GM23338 (cell line): Measurements from ENCODE around the gene DEPDC5. TPM values are rescaled to one million over a fixed set of nuclear protein-coding genes. Genes with fewer than 3 reads are reported as not detected.

Source experiments
- ATAC-seq: fragments of 200-7000 bp; cut with Tn5 transposase; 3 replicates; pipeline ENCODE4 v1.9.1; 2020
- DNase-seq: peaks from one replicate; pipeline ENCODE4 v3.0.0-alpha.2; 2015; ENCODE audit warnings: low spot score
- H2AFZ ChIP-seq: fragments of 200-600 bp; sonication (generic); 2 replicates; pipeline ENCODE4 v1.8.0; 2016; ENCODE audit warnings: antibody characterized with exemption, mild to moderate bottlenecking, moderate library complexity
- H3F3A ChIP-seq: fragments of 200-600 bp; sonication (generic); replicated peaks from 2 replicates; pipeline ENCODE4 v1.8.0; 2017; ENCODE audit warnings: antibody characterized with exemption, mixed run types, low read depth
- H3K27ac ChIP-seq: fragments of 200-600 bp; sonication (generic); 2 replicates; pipeline ENCODE4 v1.6.1; 2016; ENCODE audit warnings: low read depth
- H3K27me3 ChIP-seq: fragments of 200-600 bp; sonication (generic); 2 replicates; pipeline ENCODE4 v1.8.0; 2016; ENCODE audit warnings: mild to moderate bottlenecking, mixed run types, moderate library complexity; ENCODE audit not compliant: insufficient read depth
- H3K36me3 ChIP-seq: fragments of 200-600 bp; sonication (generic); 2 replicates; pipeline ENCODE4 v1.8.0; 2016; ENCODE audit warnings: mild to moderate bottlenecking; ENCODE audit not compliant: insufficient read depth
- H3K4me1 ChIP-seq: fragments of 200-600 bp; sonication (generic); 2 replicates; pipeline ENCODE4 v1.8.0; 2016; ENCODE audit warnings: mild to moderate bottlenecking, moderate library complexity; ENCODE audit not compliant: insufficient read depth
- H3K4me2 ChIP-seq: fragments of 200-600 bp; sonication (generic); 2 replicates; pipeline ENCODE4 v1.7.1; 2017; ENCODE audit warnings: mixed run types
- H3K4me3 ChIP-seq: fragments of 200-600 bp; sonication (generic); 2 replicates; pipeline ENCODE4 v1.6.1; 2016; ENCODE audit warnings: mixed run types
- H3K79me2 ChIP-seq: fragments of 200-600 bp; sonication (generic); replicated peaks from 2 replicates; pipeline ENCODE4 v1.8.0; 2017; ENCODE audit warnings: mild to moderate bottlenecking; ENCODE audit not compliant: insufficient read depth
- H3K9me2 ChIP-seq: fragments of 200-600 bp; sonication (generic); 2 replicates; pipeline ENCODE4 v1.8.0; 2017; ENCODE audit not compliant: insufficient read depth
- H4K20me1 ChIP-seq: fragments of 200-600 bp; sonication (generic); replicated peaks from 2 replicates; pipeline ENCODE4 v1.8.0; 2017; ENCODE audit warnings: mild to moderate bottlenecking; ENCODE audit not compliant: insufficient read depth
- H3K27ac Mint-ChIP-seq: 2 replicates; pipeline ENCODE4 v1.8.0; 2020; ENCODE audit warnings: inconsistent platforms, mild to moderate bottlenecking, moderate library complexity, mixed read lengths
- H3K27me3 Mint-ChIP-seq: 3 replicates; pipeline ENCODE4 v1.8.0; 2022; ENCODE audit warnings: low read depth, mild to moderate bottlenecking, moderate library complexity, mixed read lengths, inconsistent platforms; ENCODE audit not compliant: insufficient read depth, poor library complexity
- H3K36me3 Mint-ChIP-seq: 3 replicates; pipeline ENCODE4 v1.8.0; 2021; ENCODE audit warnings: low read depth, mild to moderate bottlenecking, inconsistent platforms, moderate library complexity, mixed read lengths
- H3K4me1 Mint-ChIP-seq: 3 replicates; pipeline ENCODE4 v1.8.0; 2020; ENCODE audit warnings: mild to moderate bottlenecking, inconsistent platforms, mixed read lengths
- H3K4me3 Mint-ChIP-seq: 3 replicates; pipeline ENCODE4 v1.8.0; 2021; ENCODE audit warnings: moderate library complexity, mild to moderate bottlenecking, inconsistent platforms, mixed read lengths
- H3K9me3 Mint-ChIP-seq: 3 replicates; pipeline ENCODE4 v1.8.0; 2020; ENCODE audit warnings: moderate library complexity, mild to moderate bottlenecking, inconsistent platforms, mixed read lengths
- CREB1 ChIP-seq: fragments of 250-450 bp; sonication (Bioruptor Pico); IDR thresholded peaks from 2 replicates; pipeline ENCODE4 v1.5.0; 2020; ENCODE audit warnings: low read depth, mild to moderate bottlenecking, moderate library complexity
- EZH2 ChIP-seq: fragments of 200-600 bp; sonication (generic); IDR thresholded peaks from one replicate; pipeline ENCODE4 v1.8.0; 2017; ENCODE audit warnings: antibody characterized with exemption, mild to moderate bottlenecking, low read depth; ENCODE audit not compliant: unreplicated experiment
- EZH2phosphoT487 ChIP-seq: fragments of 200-600 bp; sonication (generic); IDR thresholded peaks from one replicate; pipeline ENCODE4 v1.8.1; 2018; ENCODE audit warnings: antibody characterized with exemption; ENCODE audit not compliant: unreplicated experiment
- JUNB ChIP-seq: IDR thresholded peaks from one replicate; pipeline ENCODE4 v1.6.1; 2016; ENCODE audit warnings: antibody characterized with exemption; ENCODE audit not compliant: unreplicated experiment
- NANOG ChIP-seq: IDR thresholded peaks from 2 replicates; pipeline ENCODE4 v1.6.1; 2016; ENCODE audit warnings: antibody characterized with exemption, borderline replicate concordance
- POLR2AphosphoS5 ChIP-seq: IDR thresholded peaks from 2 replicates; pipeline ENCODE4 v1.6.1; 2016; ENCODE audit warnings: antibody characterized with exemption, low read depth
- REST ChIP-seq: IDR thresholded peaks from one replicate; pipeline ENCODE4 v1.6.1; 2018; ENCODE audit warnings: antibody characterized with exemption; ENCODE audit not compliant: unreplicated experiment
- STAT1 ChIP-seq: IDR thresholded peaks from one replicate; pipeline ENCODE4 v1.6.1; 2016; ENCODE audit warnings: antibody characterized with exemption; ENCODE audit not compliant: unreplicated experiment
- ZNF114 ChIP-seq: fragments of 250-450 bp; sonication (Bioruptor Pico); IDR thresholded peaks from 2 replicates; pipeline ENCODE4 v1.5.0; 2020; ENCODE audit warnings: mild to moderate bottlenecking, moderate library complexity
- ZNF331 ChIP-seq: fragments of 250-450 bp; sonication (Bioruptor Pico); IDR thresholded peaks from 2 replicates; pipeline ENCODE4 v1.5.0; 2020; ENCODE audit warnings: low read depth, mild to moderate bottlenecking, moderate library complexity
- polyA plus RNA-seq: library from polyadenylated mRNA; unstranded; fragments of >200 nt; fragmentation: Nextera tagmentation; extraction: Ambion mirVana; gene quantifications from 2 replicates; pipeline ENCODE4 v1.2.1, GENCODE V29; 2016
- total RNA-seq: library from RNA; depleted of rRNA; stranded (reverse); fragments of >200 nt; shearing (Covaris generic); gene quantifications from 2 replicates; pipeline ENCODE4 v1.2.3, GENCODE V29; 2014
- TF ChIP-seq, protein P1 (sequence below), 2 experiments: fragments of 200-600 bp in 1 of 2; sonication (generic) in 1 of 2; conservative IDR thresholded peaks; 2 replicates each; pipeline versions ENCODE4 v1.5.1 to v1.6.1; 2016 to 2017; ENCODE audit warnings: antibody characterized with exemption in 2 of 2, low read depth in 2 of 2, mild to moderate bottlenecking in 2 of 2, moderate library complexity in 1 of 2
- TF ChIP-seq, protein P2 (sequence below): IDR thresholded peaks from 2 replicates; pipeline ENCODE4 v1.6.1; 2016; ENCODE audit warnings: antibody characterized with exemption

Gene DEPDC5
- total and polyA plus RNA-seq, 2 experiments from 2014 or later, result 18.7 to 19.7 TPM

- H3K27me3 Mint-ChIP-seq, result peaks cover 2% of the 10 kb centered on the region
- Histone ChIP-seq H2AFZ (no peak overlapping the region), H3K9me2 (no peaks in the 10 kb centered on the region), H3K4me3 (no peak overlapping the region), H3K4me2 (no peak overlapping the region), H3K79me2 (no peaks in the 10 kb centered on the region), H4K20me1 (no peaks in the 10 kb centered on the region; the same call in none of the 2 replicates), H3K4me1 (no peaks in the 10 kb centered on the region), H3K27ac (no peak overlapping the region), H3F3A (no peaks in the 10 kb centered on the region), H3K27me3 (no peaks in the 10 kb centered on the region), H3K36me3 (no peaks in the 10 kb centered on the region; the same call in 1 of the 2 replicates)
- no peaks in the 10 kb centered on the region for H3K36me3 Mint-ChIP-seq
- H3K9me3 Mint-ChIP-seq, result no peaks in the 10 kb centered on the region
- TF ChIP-seq EZH2phosphoT487, result no peak
- TF ChIP-seq CREB1, result no peak
- no peak for TF ChIP-seq POLR2AphosphoS5
- H3K4me3 Mint-ChIP-seq, result no peak overlapping the region
- DNase-seq (no peak), ATAC-seq (no peak)
- H3K27ac Mint-ChIP-seq, result no peak overlapping the region
- H3K4me1 Mint-ChIP-seq, result no peaks in the 10 kb centered on the region
These were observed 127.4 kb downstream of the DEPDC5 start for GRCh38 chr22:31881200-31881599.

DNA sequence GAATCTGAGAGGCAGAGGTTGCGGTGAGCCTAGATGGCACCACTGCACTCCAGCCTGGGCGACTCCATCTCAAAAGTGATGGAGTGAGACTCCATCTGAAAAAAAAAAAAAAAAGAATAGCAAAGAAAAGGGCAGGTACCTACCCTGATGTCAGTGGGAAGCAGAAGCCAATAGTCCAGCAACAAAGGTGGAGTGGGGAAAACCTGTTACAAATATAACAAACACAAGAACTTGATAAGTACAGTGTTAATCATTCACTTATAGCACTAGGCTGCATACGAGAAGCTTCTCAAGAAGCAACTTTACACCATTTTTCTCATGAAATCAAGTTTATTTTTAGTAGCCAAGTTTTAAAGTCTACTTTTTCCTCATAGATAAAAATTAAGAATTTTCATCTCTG lies 128.0 kb downstream of the DEPDC5 start:
- H3K36me3 ChIP-seq, result no peaks in the 10 kb centered on the region; the same call in 1 of the 2 replicates
- Mint-ChIP-seq H3K27ac (no peak overlapping the region), H3K4me3 (no peak overlapping the region)
- TF ChIP-seq, protein P1, sequence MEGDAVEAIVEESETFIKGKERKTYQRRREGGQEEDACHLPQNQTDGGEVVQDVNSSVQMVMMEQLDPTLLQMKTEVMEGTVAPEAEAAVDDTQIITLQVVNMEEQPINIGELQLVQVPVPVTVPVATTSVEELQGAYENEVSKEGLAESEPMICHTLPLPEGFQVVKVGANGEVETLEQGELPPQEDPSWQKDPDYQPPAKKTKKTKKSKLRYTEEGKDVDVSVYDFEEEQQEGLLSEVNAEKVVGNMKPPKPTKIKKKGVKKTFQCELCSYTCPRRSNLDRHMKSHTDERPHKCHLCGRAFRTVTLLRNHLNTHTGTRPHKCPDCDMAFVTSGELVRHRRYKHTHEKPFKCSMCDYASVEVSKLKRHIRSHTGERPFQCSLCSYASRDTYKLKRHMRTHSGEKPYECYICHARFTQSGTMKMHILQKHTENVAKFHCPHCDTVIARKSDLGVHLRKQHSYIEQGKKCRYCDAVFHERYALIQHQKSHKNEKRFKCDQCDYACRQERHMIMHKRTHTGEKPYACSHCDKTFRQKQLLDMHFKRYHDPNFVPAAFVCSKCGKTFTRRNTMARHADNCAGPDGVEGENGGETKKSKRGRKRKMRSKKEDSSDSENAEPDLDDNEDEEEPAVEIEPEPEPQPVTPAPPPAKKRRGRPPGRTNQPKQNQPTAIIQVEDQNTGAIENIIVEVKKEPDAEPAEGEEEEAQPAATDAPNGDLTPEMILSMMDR (conservative IDR thresholded peaks at IDR 0.05; ENCODE audit: low read depth in 2 of 2), result no peak
- TF ChIP-seq, protein P2, sequence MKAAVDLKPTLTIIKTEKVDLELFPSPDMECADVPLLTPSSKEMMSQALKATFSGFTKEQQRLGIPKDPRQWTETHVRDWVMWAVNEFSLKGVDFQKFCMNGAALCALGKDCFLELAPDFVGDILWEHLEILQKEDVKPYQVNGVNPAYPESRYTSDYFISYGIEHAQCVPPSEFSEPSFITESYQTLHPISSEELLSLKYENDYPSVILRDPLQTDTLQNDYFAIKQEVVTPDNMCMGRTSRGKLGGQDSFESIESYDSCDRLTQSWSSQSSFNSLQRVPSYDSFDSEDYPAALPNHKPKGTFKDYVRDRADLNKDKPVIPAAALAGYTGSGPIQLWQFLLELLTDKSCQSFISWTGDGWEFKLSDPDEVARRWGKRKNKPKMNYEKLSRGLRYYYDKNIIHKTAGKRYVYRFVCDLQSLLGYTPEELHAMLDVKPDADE, result no peak
- no peak for TF ChIP-seq POLR2AphosphoS5
- TF ChIP-seq EZH2phosphoT487, result no peak
- TF ChIP-seq EZH2, result no peak
- TF ChIP-seq ZNF114 (CRISPR knock-in tag), result no peak
- no peak for TF ChIP-seq JUNB
- TF ChIP-seq STAT1, result no peak
- no peak for TF ChIP-seq ZNF331 (CRISPR knock-in tag)
- no peak for TF ChIP-seq REST
- no peak for TF ChIP-seq NANOG
- TF ChIP-seq CREB1, result no peak

More for the DNA sequence above, 128.0 kb downstream of the DEPDC5 start:
- H3K36me3 Mint-ChIP-seq, result no peaks in the 10 kb centered on the region
- Histone ChIP-seq H3K79me2 (no peaks in the 10 kb centered on the region), H3K4me1 (no peaks in the 10 kb centered on the region), H2AFZ (no peak overlapping the region), H3K27me3 (no peaks in the 10 kb centered on the region), H3K4me2 (no peak overlapping the region), H3K27ac (no peak overlapping the region), H3F3A (no peaks in the 10 kb centered on the region), H4K20me1 (no peaks in the 10 kb centered on the region; the same call in none of the 2 replicates), H3K9me2 (no peaks in the 10 kb centered on the region), H3K4me3 (no peak overlapping the region)
- H3K9me3 Mint-ChIP-seq, result no peaks in the 10 kb centered on the region
- ATAC-seq (no peak), DNase-seq (no peak)
- H3K4me1 Mint-ChIP-seq, result no peaks in the 10 kb centered on the region
- peaks cover 2% of the 10 kb centered on the region for H3K27me3 Mint-ChIP-seq
